ACC112 (cell line): ENCODE results near the gene KIF25.

ENCODE experiments used
- H2AFZ ChIP-seq: fragments of 200-600 bp; sonication (generic); one replicate; pipeline ENCODE4 v1.6.0; 2017; ENCODE audit warnings: antibody characterized with exemption, low read length; ENCODE audit not compliant: unreplicated experiment
- H3K27ac ChIP-seq: fragments of 200-600 bp; sonication (generic); 2 replicates; pipeline ENCODE4 v1.5.1; 2014; ENCODE audit warnings: low read depth, mild to moderate bottlenecking, antibody characterized with exemption, low read length, moderate library complexity
- H3K27me3 ChIP-seq: fragments of 200-600 bp; sonication (generic); 2 replicates; pipeline ENCODE4 v1.6.1; 2014; ENCODE audit warnings: mild to moderate bottlenecking, antibody characterized with exemption, low read length, moderate library complexity, mixed read lengths; ENCODE audit not compliant: insufficient read depth
- H3K36me3 ChIP-seq: fragments of 200-600 bp; sonication (generic); 2 replicates; pipeline ENCODE4 v1.6.1; 2016; ENCODE audit warnings: mild to moderate bottlenecking, antibody characterized with exemption, low read length, moderate library complexity, mixed read lengths; ENCODE audit not compliant: insufficient read depth
- H3K4me1 ChIP-seq: fragments of 200-600 bp; sonication (generic); one replicate; pipeline ENCODE4 v1.6.1; 2016; ENCODE audit warnings: low read length, mixed read lengths; ENCODE audit not compliant: insufficient read depth, unreplicated experiment, control insufficient read depth
- H3K4me3 ChIP-seq: fragments of 200-600 bp; sonication (generic); 2 replicates; pipeline ENCODE4 v1.5.1; 2014; ENCODE audit warnings: mild to moderate bottlenecking, low read depth, low read length
- H3K79me2 ChIP-seq: fragments of 200-600 bp; sonication (generic); one replicate; pipeline ENCODE4 v1.6.0; 2016; ENCODE audit warnings: low read length; ENCODE audit not compliant: control insufficient read depth, unreplicated experiment, insufficient read depth

Gene KIF25

GRCh38 chr6:167985911-167986595 is 11.4 kb upstream of the KIF25 start:
- Histone ChIP-seq H3K36me3 (no peaks in the 10 kb centered on the region), H3K4me3 (no peak overlapping the region), H2AFZ (no peak overlapping the region), H3K4me1 (no peaks in the 10 kb centered on the region), H3K27ac (no peak overlapping the region), H3K27me3 (no peaks in the 10 kb centered on the region), H3K79me2 (no peaks in the 10 kb centered on the region)

GRCh38 chr6:167987396-167988153 is 9.9 kb upstream of the KIF25 start:
- H2AFZ ChIP-seq: no peak overlapping the region
- H3K79me2 ChIP-seq: no peaks in the 10 kb centered on the region
- no peaks in the 10 kb centered on the region for H3K4me1 ChIP-seq
- no peaks in the 10 kb centered on the region for H3K36me3 ChIP-seq
- no peak overlapping the region for H3K27ac ChIP-seq
- H3K27me3 ChIP-seq: no peaks in the 10 kb centered on the region
- no peak overlapping the region for H3K4me3 ChIP-seq

GRCh38 chr6:167988154-167988495 is 9.3 kb upstream of the KIF25 start:
- no peaks in the 10 kb centered on the region for H3K36me3 ChIP-seq
- H2AFZ ChIP-seq: no peak overlapping the region

GRCh38 chr6:167988945-167989841 is 8.3 kb upstream of the KIF25 start:
- Histone ChIP-seq H3K27me3 (no peaks in the 10 kb centered on the region), H3K4me3 (no peak overlapping the region), H3K27ac (no peak overlapping the region), H2AFZ (no peak overlapping the region), H3K4me1 (no peaks in the 10 kb centered on the region), H3K36me3 (no peaks in the 10 kb centered on the region), H3K79me2 (no peaks in the 10 kb centered on the region)

More at GRCh38 chr6:167988154-167988495, 9.3 kb upstream of the KIF25 start:
- Histone ChIP-seq H3K4me3 (no peak overlapping the region), H3K4me1 (no peaks in the 10 kb centered on the region), H3K27ac (no peak overlapping the region), H3K79me2 (no peaks in the 10 kb centered on the region), H3K27me3 (no peaks in the 10 kb centered on the region)

GRCh38 chr6:167990016-167990945 is 7.2 kb upstream of the KIF25 start:
- no peaks in the 10 kb centered on the region for H3K4me1 ChIP-seq
- H3K27me3 ChIP-seq: no peaks in the 10 kb centered on the region
- no peak overlapping the region for H3K4me3 ChIP-seq
- no peaks in the 10 kb centered on the region for H3K79me2 ChIP-seq
- H3K27ac ChIP-seq: no peak overlapping the region
- no peak overlapping the region for H2AFZ ChIP-seq
- no peaks in the 10 kb centered on the region for H3K36me3 ChIP-seq

GRCh38 chr6:167993169-167993568 is 4.3 kb upstream of the KIF25 start:
- Histone ChIP-seq H3K36me3 (no peaks in the 10 kb centered on the region), H3K4me1 (no peaks in the 10 kb centered on the region), H3K4me3 (no peak overlapping the region), H3K27ac (no peak overlapping the region), H3K79me2 (no peaks in the 10 kb centered on the region), H3K27me3 (peaks cover 8% of the 10 kb centered on the region), H2AFZ (no peak overlapping the region)

- Histone ChIP-seq H3K4me3 (no peak overlapping the region), H3K4me1 (no peaks in the 10 kb centered on the region), H3K36me3 (no peaks in the 10 kb centered on the region), H3K27ac (no peak overlapping the region), H3K27me3 (peaks cover 13% of the 10 kb centered on the region), H3K79me2 (no peaks in the 10 kb centered on the region), H2AFZ (no peak overlapping the region)
These were observed 3.6 kb upstream of the KIF25 start for GRCh38 chr6:167993831-167994230.

GRCh38 chr6:167995302-167995701 is 2.2 kb upstream of the KIF25 start:
- no peaks in the 10 kb centered on the region for H3K4me1 ChIP-seq
- no peak overlapping the region for H3K4me3 ChIP-seq
- H3K36me3 ChIP-seq: no peaks in the 10 kb centered on the region
- no peak overlapping the region for H3K27ac ChIP-seq
- H3K79me2 ChIP-seq: no peaks in the 10 kb centered on the region
- H2AFZ ChIP-seq: no peak overlapping the region
- peaks cover 16% of the 10 kb centered on the region for H3K27me3 ChIP-seq

GRCh38 chr6:167995731-167996151 is 1.7 kb upstream of the KIF25 start:
- H3K79me2 ChIP-seq: no peaks in the 10 kb centered on the region
- no peak overlapping the region for H3K4me3 ChIP-seq
- H3K27ac ChIP-seq: no peak overlapping the region
- H3K4me1 ChIP-seq: no peaks in the 10 kb centered on the region
- peaks cover 16% of the 10 kb centered on the region for H3K27me3 ChIP-seq
- H3K36me3 ChIP-seq: no peaks in the 10 kb centered on the region
- H2AFZ ChIP-seq: no peak overlapping the region
